Stimulated activated CD4-positive, alpha-beta T cell treated with anti-CD3 and anti-CD28 coated beads, Interleukin-15, amount 100 ng/mL, for 24 hours (primary cell): ENCODE results near the gene PON1.

ENCODE experiments used
- DNase-seq: peaks from one replicate; pipeline ENCODE4 v3.0.0-alpha.2; 2020

PON1 gene

GRCh38 chr7:95316588-95316987 lies 7.7 kb downstream of the PON1 start:
- no peak for DNase-seq

GRCh38 chr7:95312561-95312960 lies 11.8 kb downstream of the PON1 start:
- no peak for DNase-seq

- no peak for DNase-seq
These were observed 12.9 kb downstream of the PON1 start for GRCh38 chr7:95311389-95311788.

- no peak for DNase-seq
These were observed 14.4 kb downstream of the PON1 start for GRCh38 chr7:95309951-95310350.

GRCh38 chr7:95304990-95305389 lies 19.3 kb downstream of the PON1 start:
- no peak for DNase-seq

GRCh38 chr7:95303013-95303905 lies 21.1 kb downstream of the PON1 start:
- DNase-seq: no peak

GRCh38 chr7:95298091-95298490 lies 26.2 kb downstream of the PON1 start:
- no peak for DNase-seq

GRCh38 chr7:95297041-95297440 lies 27.3 kb downstream of the PON1 start:
- no peak for DNase-seq

- DNase-seq: no peak
These were observed 27.9 kb downstream of the PON1 start for GRCh38 chr7:95296456-95296855.

- no peak for DNase-seq
These were observed 28.9 kb downstream of the PON1 start for GRCh38 chr7:95295397-95295796.

- DNase-seq: no peak
These were observed 34.0 kb downstream of the PON1 start for GRCh38 chr7:95290166-95290830.

GRCh38 chr7:95286096-95286495 lies 38.2 kb downstream of the PON1 start:
- DNase-seq: no peak

GRCh38 chr7:95279417-95279816 lies 44.9 kb downstream of the PON1 start:
- no peak for DNase-seq

- DNase-seq: no peak
These were observed 48.2 kb downstream of the PON1 start for GRCh38 chr7:95276114-95276513.

GRCh38 chr7:95269640-95270039 lies 54.7 kb downstream of the PON1 start:
- DNase-seq: no peak

GRCh38 chr7:95267754-95268153 lies 56.6 kb downstream of the PON1 start:
- no peak for DNase-seq

GRCh38 chr7:95265634-95266033 lies 58.7 kb downstream of the PON1 start:
- DNase-seq: no peak

GRCh38 chr7:95264363-95264891 lies 59.9 kb downstream of the PON1 start:
- no peak for DNase-seq

GRCh38 chr7:95263785-95264362 lies 60.5 kb downstream of the PON1 start:
- DNase-seq: no peak

GRCh38 chr7:95262875-95263274 lies 61.5 kb downstream of the PON1 start:
- no peak for DNase-seq

GRCh38 chr7:95261895-95262415 lies 62.4 kb downstream of the PON1 start:
- DNase-seq: no peak

GRCh38 chr7:95255691-95256090 lies 68.6 kb downstream of the PON1 start:
- DNase-seq: no peak

- DNase-seq: no peak
These were observed 70.3 kb downstream of the PON1 start for GRCh38 chr7:95253986-95254385.

- no peak for DNase-seq
These were observed 72.4 kb downstream of the PON1 start for GRCh38 chr7:95251966-95252365.
